Esophagus muscularis mucosa (tissue), 3 donors: ENCODE measurements around the gene ANK3.

Experiments
- CTCF ChIP-seq, 3 experiments: fragments of 200-600 bp in 2 of 3; fragments of 450-650 bp in 1 of 3; sonication (generic) in 2 of 3; IDR thresholded peaks; one replicate each; pipeline ENCODE4 v1.5.1; 2017 to 2019; ENCODE audit warnings: antibody characterized with exemption in 3 of 3, mild to moderate bottlenecking in 2 of 3, moderate library complexity in 1 of 3
- POLR2A ChIP-seq: fragments of 450-650 bp; IDR thresholded peaks from one replicate; pipeline ENCODE4 v1.6.1; 2017; ENCODE audit warnings: antibody characterized with exemption, moderate library complexity, mild to moderate bottlenecking, low read depth
- POLR2AphosphoS5 ChIP-seq, 2 donors: sonication (generic); formaldehyde crosslinking; IDR thresholded peaks; one replicate each; pipeline ENCODE4 v1.6.1; 2017; ENCODE audit warnings: antibody characterized with exemption in 2 of 2

- TF ChIP-seq POLR2A (no peak), POLR2AphosphoS5 (IDR thresholded peaks at IDR 0.05) (no peak), CTCF (IDR thresholded peaks at IDR 0.05) (no peak)
Observed at GRCh38 chr10:60303778-60304177, 85.9 kb downstream of the ANK3 start.
